Nephron (organoid): ENCODE measurements around the gene ASTN2.

Experiments
- H3K27ac Mint-ChIP-seq, 3 experiments: 2 replicates each; pipeline ENCODE4 v1.8.0; 2020; ENCODE audit warnings: mixed read lengths in 3 of 3, mild to moderate bottlenecking in 2 of 3, moderate library complexity in 1 of 3
- H3K27me3 Mint-ChIP-seq: 2 replicates; pipeline ENCODE4 v1.8.0; 2021; ENCODE audit warnings: low read depth, mild to moderate bottlenecking, moderate library complexity, mixed read lengths
- H3K36me3 Mint-ChIP-seq: 2 replicates; pipeline ENCODE4 v1.8.0; 2020; ENCODE audit warnings: low read depth, mixed read lengths
- H3K4me1 Mint-ChIP-seq: 2 replicates; pipeline ENCODE4 v1.8.0; 2020; ENCODE audit warnings: mixed read lengths
- H3K4me3 Mint-ChIP-seq, 3 experiments: 2 replicates each; pipeline ENCODE4 v1.8.0; 2020; ENCODE audit warnings: mild to moderate bottlenecking in 3 of 3, mixed read lengths in 3 of 3, moderate library complexity in 2 of 3
- H3K9me3 Mint-ChIP-seq: 2 replicates; pipeline ENCODE4 v1.8.0; 2020; ENCODE audit warnings: mixed read lengths
- TF ChIP-seq, protein P1 (sequence below), 3 experiments: fragments of 200-600 bp; sonication (generic); IDR thresholded peaks; one replicate each; pipeline ENCODE4 v1.5.0; 2021; ENCODE audit warnings: antibody characterized with exemption in 3 of 3; ENCODE audit not compliant: unreplicated experiment in 3 of 3

The ASTN2 gene

DNA sequence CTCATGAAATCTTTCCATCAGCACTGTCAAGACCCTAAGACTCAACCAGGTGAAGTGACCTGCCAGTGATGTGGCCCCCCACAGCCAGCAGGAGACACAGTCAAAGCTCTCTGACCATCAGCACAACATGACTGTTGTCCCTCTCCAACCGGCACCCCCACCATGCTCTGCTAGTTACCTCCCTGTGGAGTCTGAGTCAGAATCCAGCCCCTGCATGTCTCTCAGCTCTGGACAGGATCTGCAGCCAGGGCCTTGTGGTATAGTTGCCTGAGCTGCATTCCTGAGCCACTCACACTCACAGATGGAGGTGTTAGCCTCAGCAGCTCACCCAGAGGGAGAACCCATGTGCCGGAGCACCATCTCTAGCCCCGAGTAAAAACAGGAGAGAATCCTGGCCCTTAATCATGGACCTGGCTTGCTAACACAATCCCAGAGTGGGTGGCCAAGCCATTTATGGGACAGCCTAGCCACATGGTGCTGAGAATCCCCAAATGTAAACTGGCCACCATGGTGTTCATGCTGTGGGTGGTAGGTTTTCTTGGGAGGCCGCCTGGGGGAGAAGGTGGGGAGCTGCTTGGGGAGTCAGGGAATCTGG, 1023.5 kb downstream of the ASTN2 start:
- Mint-ChIP-seq H3K27me3 (no peaks in the 10 kb centered on the region), H3K27ac (no peak overlapping the region)

DNA sequence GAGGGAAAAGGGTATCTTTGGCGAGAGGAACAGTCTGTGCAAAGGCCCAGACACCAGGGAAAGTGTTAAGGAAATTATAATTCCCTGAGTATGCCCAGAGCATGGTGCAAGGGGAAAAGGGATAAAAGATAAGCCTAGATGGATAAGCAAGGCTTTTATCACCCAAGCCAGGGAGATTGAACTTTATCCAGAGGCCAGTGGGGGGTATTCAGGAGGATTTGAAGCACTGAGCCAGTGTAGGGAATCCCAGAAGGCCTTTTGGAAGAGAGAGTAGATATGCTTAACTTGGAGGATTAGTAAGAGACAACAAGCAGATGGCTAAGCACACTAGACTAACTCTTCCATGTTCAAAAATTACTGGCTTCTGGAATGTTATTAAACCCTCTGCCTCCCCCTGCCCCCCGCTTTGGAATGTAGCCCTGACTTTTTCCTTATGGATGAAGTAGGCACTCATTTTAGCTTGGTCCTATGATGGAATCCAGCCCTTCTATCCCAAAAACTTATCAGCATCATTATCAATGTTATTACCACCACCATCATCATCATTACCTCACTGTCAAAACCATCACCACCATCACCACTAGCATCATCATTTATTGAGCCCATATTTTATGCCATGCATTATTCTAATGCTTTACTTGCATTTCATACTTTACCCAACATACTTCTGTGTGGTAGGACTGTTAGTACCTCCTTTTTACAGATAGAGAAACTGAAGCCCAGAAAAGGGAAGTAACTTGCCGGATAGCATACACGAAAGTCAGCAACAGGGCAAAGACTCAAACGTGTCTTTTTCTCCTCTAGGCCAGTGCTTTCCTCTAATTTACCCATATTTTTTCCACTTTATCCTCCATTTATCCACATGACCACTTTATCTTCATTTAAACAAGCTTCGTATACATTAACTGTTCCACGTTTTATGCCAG, 1024.3 kb downstream of the ASTN2 start:
- no peaks in the 10 kb centered on the region for H3K27me3 Mint-ChIP-seq
- H3K4me1 Mint-ChIP-seq: peaks cover 6% of the 10 kb centered on the region
- H3K36me3 Mint-ChIP-seq: peaks cover 30% of the 10 kb centered on the region
- peak overlapping the region in 1 of 3 experiments; percentile 31 for H3K27ac Mint-ChIP-seq
- H3K4me3 Mint-ChIP-seq: no peak overlapping the region
- no peaks in the 10 kb centered on the region for H3K9me3 Mint-ChIP-seq
- TF ChIP-seq, protein P1, sequence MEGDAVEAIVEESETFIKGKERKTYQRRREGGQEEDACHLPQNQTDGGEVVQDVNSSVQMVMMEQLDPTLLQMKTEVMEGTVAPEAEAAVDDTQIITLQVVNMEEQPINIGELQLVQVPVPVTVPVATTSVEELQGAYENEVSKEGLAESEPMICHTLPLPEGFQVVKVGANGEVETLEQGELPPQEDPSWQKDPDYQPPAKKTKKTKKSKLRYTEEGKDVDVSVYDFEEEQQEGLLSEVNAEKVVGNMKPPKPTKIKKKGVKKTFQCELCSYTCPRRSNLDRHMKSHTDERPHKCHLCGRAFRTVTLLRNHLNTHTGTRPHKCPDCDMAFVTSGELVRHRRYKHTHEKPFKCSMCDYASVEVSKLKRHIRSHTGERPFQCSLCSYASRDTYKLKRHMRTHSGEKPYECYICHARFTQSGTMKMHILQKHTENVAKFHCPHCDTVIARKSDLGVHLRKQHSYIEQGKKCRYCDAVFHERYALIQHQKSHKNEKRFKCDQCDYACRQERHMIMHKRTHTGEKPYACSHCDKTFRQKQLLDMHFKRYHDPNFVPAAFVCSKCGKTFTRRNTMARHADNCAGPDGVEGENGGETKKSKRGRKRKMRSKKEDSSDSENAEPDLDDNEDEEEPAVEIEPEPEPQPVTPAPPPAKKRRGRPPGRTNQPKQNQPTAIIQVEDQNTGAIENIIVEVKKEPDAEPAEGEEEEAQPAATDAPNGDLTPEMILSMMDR (IDR thresholded peaks at IDR 0.05; ENCODE audit: unreplicated experiment in 3 of 3): no peak

More for the DNA sequence above, 1023.5 kb downstream of the ASTN2 start:
- Mint-ChIP-seq H3K4me3 (no peak overlapping the region), H3K9me3 (no peaks in the 10 kb centered on the region), H3K4me1 (peaks cover 6% of the 10 kb centered on the region), H3K36me3 (peaks cover 31% of the 10 kb centered on the region)
- TF ChIP-seq, protein P1 (IDR thresholded peaks at IDR 0.05; ENCODE audit: unreplicated experiment in 3 of 3): no peak

DNA sequence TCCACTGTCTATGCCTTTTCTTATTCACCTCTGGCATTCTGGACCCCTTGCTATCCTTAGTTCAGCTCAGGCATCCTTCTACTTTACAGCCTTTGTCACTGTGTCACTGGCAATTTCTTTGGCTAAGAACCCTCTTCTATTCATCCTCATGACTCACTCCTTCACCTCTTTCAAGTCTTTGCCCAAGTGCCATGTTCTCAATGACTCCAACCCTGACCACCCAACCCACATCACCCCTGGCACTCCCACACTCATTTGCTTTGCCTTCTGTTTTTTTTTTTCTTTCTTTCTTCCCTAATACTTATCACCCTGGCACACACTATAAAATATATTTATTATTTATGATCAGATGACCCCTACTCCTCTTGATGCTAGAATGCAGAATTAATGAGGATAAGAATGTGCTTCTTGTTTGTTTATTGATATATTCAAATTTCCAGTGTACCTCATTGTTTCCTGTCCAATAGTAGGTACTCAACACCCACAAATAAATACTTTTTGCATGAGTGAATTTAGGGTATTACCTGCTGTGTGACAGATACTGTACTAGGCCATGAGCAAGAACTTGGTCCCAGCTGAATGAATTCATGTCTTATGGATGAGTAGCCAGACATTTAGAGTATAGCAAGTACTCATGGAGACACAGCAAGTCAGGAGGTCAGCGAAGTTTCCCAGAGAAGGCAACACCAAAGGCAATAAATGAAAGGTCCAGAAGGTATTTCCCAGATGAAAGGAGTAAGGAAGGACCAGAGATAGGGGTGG, 1025.1 kb downstream of the ASTN2 start:
- H3K4me1 Mint-ChIP-seq: peaks cover 6% of the 10 kb centered on the region
- no peak overlapping the region for H3K4me3 Mint-ChIP-seq
- peak overlapping the region in 2 of 3 experiments; percentile 31 to 52 for H3K27ac Mint-ChIP-seq
- H3K27me3 Mint-ChIP-seq: no peaks in the 10 kb centered on the region
- H3K9me3 Mint-ChIP-seq: no peaks in the 10 kb centered on the region
- peaks cover 28% of the 10 kb centered on the region for H3K36me3 Mint-ChIP-seq
- TF ChIP-seq, protein P1 (IDR thresholded peaks at IDR 0.05; ENCODE audit: unreplicated experiment in 3 of 3): no peak

DNA sequence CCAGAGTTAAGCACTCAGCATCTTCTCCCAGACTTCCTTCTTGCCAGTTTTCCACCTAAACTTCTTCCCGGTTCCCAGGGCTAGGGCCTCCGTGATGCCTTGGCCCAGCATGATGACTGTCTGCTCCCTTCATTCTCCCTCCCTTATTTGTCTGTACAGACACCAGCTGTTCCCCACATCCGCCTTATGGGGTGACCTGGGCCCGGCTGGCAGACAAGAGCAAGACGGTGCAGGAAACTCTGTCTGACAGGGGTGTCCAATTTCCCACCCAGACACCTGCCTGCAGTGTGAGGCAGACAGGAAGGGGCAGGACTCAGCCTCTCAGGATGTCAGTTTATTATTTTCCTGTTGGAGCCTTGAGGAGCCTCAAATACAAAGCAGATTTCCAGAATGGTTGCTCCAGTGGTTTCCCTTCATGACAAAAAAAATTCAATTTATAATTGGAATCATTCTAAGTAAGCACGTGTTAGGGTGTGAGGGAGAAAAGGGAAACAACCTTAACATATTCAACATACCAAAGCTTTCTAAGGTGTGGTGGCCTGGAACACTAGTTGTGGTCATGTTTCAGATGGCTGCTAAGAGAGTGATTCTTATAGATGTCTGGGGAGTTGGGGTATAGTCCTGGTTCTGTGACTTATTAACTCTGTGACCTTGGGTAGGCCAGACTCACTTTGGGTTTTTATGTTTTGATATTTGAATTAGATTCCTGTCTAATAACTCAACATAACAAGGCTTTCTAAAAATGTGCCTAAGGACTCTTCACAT, 1026.7 kb downstream of the ASTN2 start:
- H3K9me3 Mint-ChIP-seq: no peaks in the 10 kb centered on the region
- H3K4me1 Mint-ChIP-seq: peaks cover 6% of the 10 kb centered on the region
- peak overlapping the region; percentile 51 to 78 (median 69) for H3K27ac Mint-ChIP-seq
- peaks cover 20% of the 10 kb centered on the region for H3K36me3 Mint-ChIP-seq
- peaks cover 3% of the 10 kb centered on the region for H3K27me3 Mint-ChIP-seq
- no peak overlapping the region for H3K4me3 Mint-ChIP-seq
- TF ChIP-seq, protein P1 (IDR thresholded peaks at IDR 0.05; ENCODE audit: unreplicated experiment in 3 of 3): no peak

DNA sequence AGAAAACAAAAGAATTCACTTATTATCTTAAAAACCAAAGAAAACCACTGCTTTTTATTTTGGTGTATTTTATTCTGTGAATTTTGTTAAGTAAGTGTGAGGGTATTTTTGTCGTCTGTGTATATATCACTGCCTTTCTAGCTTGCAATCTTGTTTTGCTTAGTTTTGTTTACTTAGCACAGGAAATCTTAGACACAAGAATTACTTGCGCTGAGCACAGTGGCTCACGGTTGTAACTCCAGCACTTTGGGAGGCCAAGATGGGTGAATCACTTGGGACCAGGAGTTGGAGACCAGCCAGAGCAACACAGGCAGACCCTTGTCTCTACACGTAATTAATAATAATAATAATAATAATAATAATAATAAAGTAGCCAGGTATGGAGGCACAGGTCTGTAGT, 1030.9 kb downstream of the ASTN2 start:
- Mint-ChIP-seq H3K4me3 (no peak overlapping the region), H3K27ac (no peak overlapping the region), H3K4me1 (peaks cover 6% of the 10 kb centered on the region), H3K36me3 (peaks cover 15% of the 10 kb centered on the region), H3K27me3 (peaks cover 10% of the 10 kb centered on the region), H3K9me3 (no peaks in the 10 kb centered on the region)
- TF ChIP-seq, protein P1 (IDR thresholded peaks at IDR 0.05; ENCODE audit: unreplicated experiment in 3 of 3): no peak
